Endothelial cell of umbilical vein (primary cell): ENCODE results near the gene LYSMD4. TPM values are rescaled to one million over a fixed set of nuclear protein-coding genes. Genes with fewer than 3 reads are reported as not detected.

Source experiments
- BruUV-seq: library from RNA; stranded (reverse); fragments of 400-500 nt; replicated peaks from 2 replicates; lab custom pipeline; 2021; lab: Mats Ljungman, UMichigan
- CTCF ChIA-PET: fragments of 300-600, 350-600 bp; sonication (Branson Sonifier 250); formaldehyde crosslinking; loops from one replicate; lab custom pipeline; 2021; ENCODE audit warnings: antibody characterized with exemption, inconsistent platforms; lab: Charles Lee
- POLR2A ChIA-PET: fragments of 300-600, 350-600 bp; sonication (Branson Sonifier 250); formaldehyde crosslinking; loops from one replicate; lab custom pipeline; 2021; ENCODE audit warnings: antibody characterized with exemption, inconsistent platforms; lab: Charles Lee
- DNase-seq: peaks from one replicate; pipeline ENCODE4 v3.0.0-alpha.2; 2011; ENCODE audit warnings: low read depth, low spot score
- FAIRE-seq: peaks from 2 replicates; lab custom pipeline; 2011; peaks lifted over from hg19 to GRCh38; lab: Jason Lieb, UNC
- H2AFZ ChIP-seq: 2 replicates; pipeline ENCODE4 v1.6.0; 2012; ENCODE audit warnings: low read depth, low read length, control low read depth, inconsistent platforms
- H3K27ac ChIP-seq: 2 replicates; pipeline ENCODE4 v1.5.1; 2011; ENCODE audit warnings: low read depth, mild to moderate bottlenecking, control low read depth, low read length, moderate library complexity; ENCODE audit not compliant: insufficient read depth
- H3K27me3 ChIP-seq, 2 experiments: 2 replicates each; pipeline versions ENCODE4 v1.6.0 to v1.6.1; 2011; ENCODE audit warnings: low read length in 2 of 2, mixed read lengths in 1 of 2; ENCODE audit not compliant: control insufficient read depth in 2 of 2, insufficient read depth in 2 of 2
- H3K36me3 ChIP-seq, 2 experiments: 2 replicates in 1 of 2; 3 replicates in 1 of 2; pipeline ENCODE4 v1.5.1; 2011; ENCODE audit warnings: low read length in 2 of 2, mild to moderate bottlenecking in 1 of 2, moderate library complexity in 1 of 2; ENCODE audit not compliant: control insufficient read depth in 2 of 2, insufficient read depth in 2 of 2; ENCODE audit errors: extremely low read depth in 1 of 2
- H3K4me1 ChIP-seq: 3 replicates; pipeline ENCODE4 v1.5.1; 2011; ENCODE audit warnings: mild to moderate bottlenecking, low read length; ENCODE audit not compliant: control insufficient read depth, insufficient read depth; ENCODE audit errors: extremely low read depth
- H3K4me2 ChIP-seq: 2 replicates; pipeline ENCODE4 v1.6.1; 2011; ENCODE audit warnings: low read length, control low read depth, mixed read lengths; ENCODE audit not compliant: insufficient read depth
- H3K4me3 ChIP-seq, 3 experiments: fragments of 200-600 bp in 1 of 3; sonication (generic), shearing (Covaris generic) in 1 of 3; replicated peaks in 1 of 3; 2 replicates each; pipeline ENCODE4 v1.5.1; 2011 to 2016; ENCODE audit warnings: control low read depth in 3 of 3, low read length in 3 of 3, mild to moderate bottlenecking in 2 of 3, inconsistent platforms in 1 of 3, low read depth in 1 of 3, moderate library complexity in 1 of 3; ENCODE audit not compliant: insufficient read depth in 1 of 3
- H3K79me2 ChIP-seq: 2 replicates; pipeline ENCODE4 v1.6.0; 2012; ENCODE audit warnings: low read length, inconsistent platforms; ENCODE audit not compliant: control insufficient read depth, insufficient read depth
- H3K9ac ChIP-seq: replicated peaks from 2 replicates; pipeline ENCODE3; 2011; ENCODE audit warnings: low read length, control low read depth; ENCODE audit not compliant: insufficient read depth; ENCODE audit errors: extremely low read depth
- H3K9me1 ChIP-seq: replicated peaks from 3 replicates; pipeline ENCODE4 v1.6.0; 2011; ENCODE audit warnings: mild to moderate bottlenecking, low read length; ENCODE audit not compliant: control insufficient read depth, insufficient read depth; ENCODE audit errors: extremely low read depth
- H3K9me3 ChIP-seq: replicated peaks from 2 replicates; pipeline ENCODE4 v1.5.1; 2012; ENCODE audit warnings: low read length, inconsistent platforms; ENCODE audit not compliant: control insufficient read depth, insufficient read depth
- H4K20me1 ChIP-seq: replicated peaks from 2 replicates; pipeline ENCODE3; 2011; ENCODE audit warnings: mild to moderate bottlenecking, low read length; ENCODE audit not compliant: control insufficient read depth, insufficient read depth; ENCODE audit errors: extremely low read depth
- EZH2 ChIP-seq: IDR thresholded peaks from 2 replicates; pipeline ENCODE4 v1.6.1; 2012; ENCODE audit warnings: borderline replicate concordance, low read depth, mild to moderate bottlenecking, moderate library complexity, low read length, inconsistent platforms; ENCODE audit not compliant: severe bottlenecking
- FOS ChIP-seq: IDR thresholded peaks from 2 replicates; pipeline ENCODE4 v1.6.1; 2011; ENCODE audit warnings: mild to moderate bottlenecking, low read length, moderate library complexity, borderline replicate concordance; ENCODE audit not compliant: insufficient read depth
- GATA2 ChIP-seq: IDR thresholded peaks from 2 replicates; pipeline ENCODE4 v1.7.0; 2011; ENCODE audit warnings: low read depth, mild to moderate bottlenecking, moderate library complexity, mixed read lengths, low read length; ENCODE audit not compliant: insufficient read length, insufficient read depth
- JUN ChIP-seq: IDR thresholded peaks from 2 replicates; pipeline ENCODE4 v1.6.1; 2011; ENCODE audit warnings: borderline replicate concordance, low read depth; ENCODE audit not compliant: insufficient read length, insufficient read depth
- MYC ChIP-seq: IDR thresholded peaks from one replicate; pipeline ENCODE4 v1.6.1; 2011; ENCODE audit warnings: mild to moderate bottlenecking, low read depth, low read length
- POLR2A ChIP-seq: IDR thresholded peaks from 2 replicates; pipeline ENCODE4 v1.6.1; 2012; ENCODE audit warnings: low read depth, mild to moderate bottlenecking, control low read depth, low read length
- POLR2AphosphoS5 ChIP-seq: IDR thresholded peaks from 2 replicates; pipeline ENCODE4 v1.6.1; 2012; ENCODE audit warnings: low read depth, mild to moderate bottlenecking, control low read depth, low read length, moderate library complexity; ENCODE audit not compliant: insufficient read depth
- dilution Hi-C: fragments of 300-500 bp; cut with MboI; formaldehyde crosslinking; loops from one replicate; pipeline ENCODE4 v1.15.0; 2019; ENCODE audit warnings: low sequenced_read_pairs; ENCODE audit not compliant: extremely low pct_ligation_motif_present
- intact Hi-C: fragments of 100-400 bp; cut with micrococcal nuclease; formaldehyde crosslinking; loops from one replicate; pipeline ENCODE4 v1.10.0; 2022
- polyA plus RNA-seq, 4 experiments: library from polyadenylated mRNA; depleted of rRNA in 3 of 4; stranded (reverse) in 3 of 4; unstranded in 1 of 4; fragments of >200 nt; gene quantifications; 2 replicates each; pipeline versions ENCODE4 v1.2.1 to v1.2.3, GENCODE V29; 2011 to 2012; ENCODE audit warnings: missing spikeins in 1 of 4
- total RNA-seq: library from RNA; stranded (reverse); gene quantifications from 2 replicates; pipeline ENCODE4 v1.2.3, GENCODE V29; 2021
- TF ChIP-seq, protein P1 (sequence below), 2 donors: IDR thresholded peaks; 1 replicate in 1 of 2; 2 replicates in 1 of 2; pipeline ENCODE4 v1.5.1; 2011; ENCODE audit warnings: low read length in 2 of 2, mild to moderate bottlenecking in 2 of 2, moderate library complexity in 2 of 2, control low read depth in 1 of 2, inconsistent platforms in 1 of 2, low read depth in 1 of 2; ENCODE audit not compliant: insufficient read depth in 1 of 2; ENCODE audit errors: extremely low read depth in 1 of 2
- TF ChIP-seq, protein P2 (sequence below): IDR thresholded peaks from 2 replicates; pipeline ENCODE4 v1.6.1; 2011; ENCODE audit not compliant: insufficient read depth, insufficient read length

Gene LYSMD4
- total and polyA plus RNA-seq, 2 donors (not counting 3 experiments of a cell fraction or from before 2014, with no cell fraction given), result 7.0 to 7.1 TPM

DNA sequence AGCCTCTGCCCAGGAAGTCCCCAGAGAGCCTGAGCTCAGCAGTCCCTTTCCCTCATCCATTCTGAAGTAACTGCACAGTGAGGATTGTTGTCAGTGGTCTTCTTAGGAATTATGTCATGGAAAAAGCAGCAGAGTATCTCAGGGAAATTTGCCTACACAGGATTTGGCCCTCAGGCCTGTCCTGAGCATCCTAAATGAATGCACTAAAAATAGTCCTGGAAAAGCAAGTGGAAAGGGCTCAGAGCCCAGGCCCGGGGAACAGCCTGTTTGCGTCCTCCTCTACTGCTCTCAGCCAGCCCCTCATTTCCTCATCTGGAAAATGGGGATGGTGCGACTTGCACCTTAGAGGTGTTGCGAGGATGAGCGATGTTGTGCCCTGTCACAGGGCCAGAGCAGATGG lies 21.6 kb downstream of the LYSMD4 start:
- Histone ChIP-seq H3K36me3 (peaks cover 4 to 12% of the 10 kb centered on the region in 2 experiments), H3K9me3 (no peaks in the 10 kb centered on the region), H2AFZ (no peak overlapping the region), H3K9me1 (no peaks in the 10 kb centered on the region), H4K20me1 (no peaks in the 10 kb centered on the region), H3K4me3 (no peak overlapping the region), H3K27ac (no peak overlapping the region), H3K27me3 (no peaks in the 10 kb centered on the region), H3K79me2 (no peaks in the 10 kb centered on the region), H3K4me2 (no peak overlapping the region), H3K9ac (no peak overlapping the region), H3K4me1 (peaks cover 28% of the 10 kb centered on the region)
- ChIA-PET POLR2A (no interaction called here), CTCF (no interaction called here)
- DNase-seq, result no peak
- intact Hi-C loops (no loop called here), dilution Hi-C loops (loop anchor here (25.0 kb wide), 1 partner anchor 424 kb away; no protein-coding TSS in a partner anchor)
- TF ChIP-seq POLR2A (no peak), EZH2 (no peak), JUN (no peak), FOS (no peak), POLR2AphosphoS5 (no peak), GATA2 (no peak), MYC (no peak)
- TF ChIP-seq, protein P1, sequence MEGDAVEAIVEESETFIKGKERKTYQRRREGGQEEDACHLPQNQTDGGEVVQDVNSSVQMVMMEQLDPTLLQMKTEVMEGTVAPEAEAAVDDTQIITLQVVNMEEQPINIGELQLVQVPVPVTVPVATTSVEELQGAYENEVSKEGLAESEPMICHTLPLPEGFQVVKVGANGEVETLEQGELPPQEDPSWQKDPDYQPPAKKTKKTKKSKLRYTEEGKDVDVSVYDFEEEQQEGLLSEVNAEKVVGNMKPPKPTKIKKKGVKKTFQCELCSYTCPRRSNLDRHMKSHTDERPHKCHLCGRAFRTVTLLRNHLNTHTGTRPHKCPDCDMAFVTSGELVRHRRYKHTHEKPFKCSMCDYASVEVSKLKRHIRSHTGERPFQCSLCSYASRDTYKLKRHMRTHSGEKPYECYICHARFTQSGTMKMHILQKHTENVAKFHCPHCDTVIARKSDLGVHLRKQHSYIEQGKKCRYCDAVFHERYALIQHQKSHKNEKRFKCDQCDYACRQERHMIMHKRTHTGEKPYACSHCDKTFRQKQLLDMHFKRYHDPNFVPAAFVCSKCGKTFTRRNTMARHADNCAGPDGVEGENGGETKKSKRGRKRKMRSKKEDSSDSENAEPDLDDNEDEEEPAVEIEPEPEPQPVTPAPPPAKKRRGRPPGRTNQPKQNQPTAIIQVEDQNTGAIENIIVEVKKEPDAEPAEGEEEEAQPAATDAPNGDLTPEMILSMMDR (IDR thresholded peaks at IDR 0.05; ENCODE audit: extremely low read depth in 1 of 2, insufficient read depth in 1 of 2, low read depth in 1 of 2, low read length in 2 of 2), result no peak
- TF ChIP-seq, protein P2, sequence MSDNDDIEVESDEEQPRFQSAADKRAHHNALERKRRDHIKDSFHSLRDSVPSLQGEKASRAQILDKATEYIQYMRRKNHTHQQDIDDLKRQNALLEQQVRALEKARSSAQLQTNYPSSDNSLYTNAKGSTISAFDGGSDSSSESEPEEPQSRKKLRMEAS, result no peak
- BruUV-seq, result no TSS peak
- FAIRE-seq, result no peak
